B cell (primary cell): Measurements from ENCODE around the gene HEG1. TPM values are rescaled to one million over a fixed set of nuclear protein-coding genes. Genes with fewer than 3 reads are reported as not detected.

Experiments used
- ATAC-seq: fragments of 200-7000 bp; cut with Tn5 transposase; one replicate; pipeline ENCODE4 v1.10.0; 2021; ENCODE audit warnings: low read depth, mild to moderate bottlenecking, moderate number of reproducible peaks, moderate library complexity
- CTCF ChIA-PET: fragments of 350-600 bp; sonication (Branson Sonifier 250); formaldehyde crosslinking; loops from one replicate; lab custom pipeline; 2021; ENCODE audit warnings: antibody characterized with exemption, inconsistent platforms; lab: Charles Lee
- POLR2A ChIA-PET: fragments of 350-600 bp; sonication (Branson Sonifier 250); formaldehyde crosslinking; loops from one replicate; lab custom pipeline; 2021; ENCODE audit warnings: antibody characterized with exemption; lab: Charles Lee
- DNase-seq: peaks from one replicate; pipeline ENCODE4 v3.0.0; 2013
- H2AFZ ChIP-seq: 2 replicates; pipeline ENCODE4 v1.6.1; 2012; ENCODE audit warnings: mild to moderate bottlenecking, low read depth, low read length; ENCODE audit not compliant: insufficient read depth, poor library complexity, severe bottlenecking
- H3K27ac ChIP-seq, 2 donors: 1 replicate in 1 of 2; 2 replicates in 1 of 2; pipeline ENCODE4 v1.5.1; 2012 to 2013; ENCODE audit warnings: low read length in 2 of 2, mild to moderate bottlenecking in 2 of 2, moderate library complexity in 1 of 2
- H3K27me3 ChIP-seq, 4 experiments: fragments of 200-600 bp in 1 of 4; sonication (generic) in 1 of 4; replicated peaks in 1 of 4; 1 replicate in 2 of 4; 2 replicates in 2 of 4; pipeline versions ENCODE4 v1.6.1 to v1.7.0; 2013 to 2016; ENCODE audit warnings: low read length in 3 of 4, mild to moderate bottlenecking in 2 of 4, mixed read lengths in 1 of 4, moderate library complexity in 1 of 4; ENCODE audit not compliant: insufficient read depth in 4 of 4, control insufficient read depth in 3 of 4; ENCODE audit errors: control extremely low read depth in 1 of 4
- H3K36me3 ChIP-seq, 2 experiments: replicated peaks in 1 of 2; 1 replicate in 1 of 2; 2 replicates in 1 of 2; pipeline versions ENCODE4 v1.6.1 to v1.7.1; 2013; ENCODE audit warnings: low read length in 1 of 2; ENCODE audit not compliant: insufficient read depth in 2 of 2, control insufficient read depth in 1 of 2; ENCODE audit errors: control extremely low read depth in 1 of 2, extremely low read depth in 1 of 2
- H3K4me1 ChIP-seq, 2 donors: fragments of 200-600 bp in 1 of 2; sonication (generic) in 1 of 2; 1 replicate in 1 of 2; 2 replicates in 1 of 2; pipeline versions ENCODE4 v1.5.1 to v1.6.1; 2013 to 2017; ENCODE audit warnings: low read length in 2 of 2; ENCODE audit not compliant: control insufficient read depth in 2 of 2, insufficient read depth in 2 of 2
- H3K4me2 ChIP-seq: replicated peaks from 2 replicates; pipeline ENCODE3; 2012; ENCODE audit warnings: mild to moderate bottlenecking, low read depth, low read length; ENCODE audit not compliant: poor library complexity, severe bottlenecking
- H3K4me3 ChIP-seq, 5 experiments: fragments of 200-600 bp in 1 of 5; sonication (generic) in 1 of 5; 1 replicate in 3 of 5; 2 replicates in 2 of 5; pipeline versions ENCODE4 v1.5.1 to v1.7.0; 2011 to 2016; ENCODE audit warnings: low read length in 4 of 5, mild to moderate bottlenecking in 4 of 5, low read depth in 2 of 5, control low read depth in 1 of 5, moderate library complexity in 1 of 5; ENCODE audit not compliant: insufficient read depth in 1 of 5; ENCODE audit errors: control extremely low read depth in 1 of 5, extremely low read depth in 1 of 5
- H3K79me2 ChIP-seq: fragments of 200-600 bp; sonication (generic); one replicate; pipeline ENCODE4 v1.6.0; 2016; ENCODE audit warnings: low read length; ENCODE audit not compliant: control insufficient read depth, insufficient read depth
- H3K9ac ChIP-seq: fragments of 200-600 bp; sonication (generic); 2 replicates; pipeline ENCODE4 v1.6.1; 2017; ENCODE audit warnings: mild to moderate bottlenecking, low read length, moderate library complexity
- H3K9me3 ChIP-seq, 3 donors: one replicate each; pipeline versions ENCODE4 v1.6.1 to v1.7.1; 2013; ENCODE audit warnings: low read length in 2 of 3; ENCODE audit not compliant: control insufficient read depth in 2 of 3, insufficient read depth in 1 of 3; ENCODE audit errors: control extremely low read depth in 1 of 3
- H4K20me1 ChIP-seq: 2 replicates; pipeline ENCODE4 v1.6.0; 2012; ENCODE audit warnings: mild to moderate bottlenecking, low read length; ENCODE audit not compliant: insufficient read depth, control insufficient read depth, poor library complexity, severe bottlenecking
- H3K27ac Mint-ChIP-seq: one replicate; pipeline ENCODE4 v1.8.0; 2021; ENCODE audit warnings: mixed read lengths
- H3K27me3 Mint-ChIP-seq: one replicate; pipeline ENCODE4 v1.8.0; 2021; ENCODE audit warnings: mixed read lengths
- H3K4me1 Mint-ChIP-seq: one replicate; pipeline ENCODE4 v1.8.0; 2021; ENCODE audit warnings: mixed read lengths
- H3K4me3 Mint-ChIP-seq: one replicate; pipeline ENCODE4 v1.8.0; 2021; ENCODE audit warnings: mixed read lengths
- H3K9me3 Mint-ChIP-seq: one replicate; pipeline ENCODE4 v1.8.0; 2022; ENCODE audit warnings: mixed read lengths; ENCODE audit not compliant: insufficient read depth
- CTCF ChIP-seq: fragments of 200-600 bp; IDR thresholded peaks from one replicate; pipeline ENCODE4 v1.8.0; 2022; ENCODE audit warnings: antibody characterized with exemption, mild to moderate bottlenecking
- EZH2 ChIP-seq: IDR thresholded peaks from 2 replicates; pipeline ENCODE4 v1.6.1; 2012; ENCODE audit warnings: borderline replicate concordance, low read depth, mild to moderate bottlenecking, moderate library complexity, low read length; ENCODE audit not compliant: insufficient read depth, poor library complexity, severe bottlenecking
- WGBS: methylation state at CpG from one replicate; pipeline ENCODE4 v1.1.5; 2013; ENCODE audit warnings: missing lambda C conversion rate; ENCODE audit not compliant: insufficient coverage; 5-methylcytosine and 5-hydroxymethylcytosine counted together
- intact Hi-C: fragments of 100-400 bp; cut with micrococcal nuclease; formaldehyde crosslinking; loops from one replicate; pipeline ENCODE4 v1.10.0; 2022
- polyA plus RNA-seq: library from polyadenylated mRNA; depleted of rRNA; stranded (reverse); fragments of >200 nt; gene quantifications from 2 replicates; pipeline ENCODE4 v1.2.3, GENCODE V29; 2012
- total RNA-seq, 2 donors: library from RNA; stranded (reverse); fragments of 120-200 nt in 1 of 2; gene quantifications; 1 replicate in 1 of 2; 2 replicates in 1 of 2; pipeline versions ENCODE4 v1.2.3 to v1.2.4, GENCODE V29; 2013 to 2022

HEG1 gene
- total and polyA plus RNA-seq, 2 donors (not counting 1 experiment from before 2014, with no cell fraction given), result 5.1 to 9.2 TPM

- Histone ChIP-seq H3K79me2 (no peaks in the 10 kb centered on the region), H3K27ac (no peak overlapping the region), H3K4me1 (no peaks in the 10 kb centered on the region), H3K4me3 (no peak overlapping the region), H3K9ac (no peak overlapping the region), H3K36me3 (peaks cover 0 to 45% of the 10 kb centered on the region in 2 experiments), H4K20me1 (no peaks in the 10 kb centered on the region), H3K9me3 (no peaks in the 10 kb centered on the region), H3K27me3 (no peaks in the 10 kb centered on the region), H2AFZ (no peak overlapping the region), H3K4me2 (no peak overlapping the region)
- intact Hi-C loops, result no loop called here
- Mint-ChIP-seq H3K27me3 (no peaks in the 10 kb centered on the region), H3K4me1 (no peaks in the 10 kb centered on the region), H3K27ac (no peak overlapping the region), H3K4me3 (no peak overlapping the region), H3K9me3 (no peaks in the 10 kb centered on the region)
- ChIA-PET POLR2A (no interaction called here), CTCF (interaction anchor here (0.6 to 1.4 kb wide), 2 partner anchors 8 to 348 kb away, joined by 4 read pairs; no protein-coding TSS in a partner anchor)
- ATAC-seq (no peak), DNase-seq (no peak)
- TF ChIP-seq CTCF (no peak), EZH2 (no peak)
- WGBS, result 97% methylated on average over 5 of the region's 5 CpGs
These were observed 50.1 kb downstream of the HEG1 start for GRCh38 chr3:125005676-125006075.

DNA sequence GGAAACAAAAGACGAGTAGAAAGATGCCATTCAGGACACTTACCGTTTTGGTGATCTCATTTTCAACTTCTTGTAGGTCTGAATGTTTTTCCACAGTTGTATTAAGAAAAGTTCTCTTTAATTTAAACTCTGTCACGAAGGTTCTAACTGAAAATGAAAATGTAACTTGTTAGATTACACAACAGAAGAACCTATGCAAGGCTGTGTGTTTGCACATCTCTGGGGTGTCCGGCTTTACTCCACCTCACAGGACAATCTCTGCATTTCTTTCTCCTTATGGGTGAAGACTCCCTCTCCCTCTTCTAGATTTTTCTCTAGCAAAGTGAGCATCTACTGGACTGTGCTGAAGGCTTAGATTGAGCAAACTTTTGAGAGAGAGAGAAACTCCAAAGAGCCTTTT is 50.6 kb downstream of the HEG1 start:
- peaks cover 0 to 45% of the 10 kb centered on the region in 2 experiments for H3K36me3 ChIP-seq
- Mint-ChIP-seq H3K4me3 (no peak overlapping the region), H3K4me1 (no peaks in the 10 kb centered on the region)

More for the DNA sequence above, 50.6 kb downstream of the HEG1 start:
- no peak overlapping the region for H3K4me3 ChIP-seq
- no peaks in the 10 kb centered on the region for H3K9me3 ChIP-seq
- H3K79me2 ChIP-seq, result no peaks in the 10 kb centered on the region
- no peak overlapping the region for H3K4me2 ChIP-seq
- intact Hi-C loops, result no loop called here
- H3K27me3 ChIP-seq, result no peaks in the 10 kb centered on the region
- no CpG with 5 or more reads among the region's 4 CpGs for WGBS
- DNase-seq, result no peak
- TF ChIP-seq CTCF, result no peak
- no peak for TF ChIP-seq EZH2
- Mint-ChIP-seq H3K27me3 (no peaks in the 10 kb centered on the region), H3K27ac (no peak overlapping the region), H3K9me3 (no peaks in the 10 kb centered on the region)
- no peak overlapping the region for H3K9ac ChIP-seq
- H2AFZ ChIP-seq, result no peak overlapping the region
- H3K27ac ChIP-seq, result no peak overlapping the region
- H4K20me1 ChIP-seq, result no peaks in the 10 kb centered on the region
- CTCF ChIA-PET, result interaction anchor here (1.4 kb wide), 1 partner anchor 8 kb away, joined by 4 read pairs; no protein-coding TSS in a partner anchor
- POLR2A ChIA-PET, result no interaction called here
- no peaks in the 10 kb centered on the region for H3K4me1 ChIP-seq
- ATAC-seq, result no peak
